Measurements from ENCODE around the gene CFAP65. TPM values are rescaled to one million over a fixed set of nuclear protein-coding genes. Genes with fewer than 3 reads are reported as not detected.

CFAP65 gene
- not detected in 2 replicates for total RNA-seq (2014; rRNA removed; shearing (Covaris generic))

GRCh38 chr2:219041252-219041651, at the start of gene CFAP65:
Gene CFAP65 (minus strand): TSS chr2:219041516. CDS start chr2:219039048, 2,468 bp downstream.
- in situ Hi-C loops (cut with HindIII; ENCODE audit: low sequenced_read_pairs) = no loop called here
- peak; percentile 72 for DNase-seq (ENCODE audit: low spot score)

- in situ Hi-C loops (cut with HindIII; ENCODE audit: low sequenced_read_pairs) = no loop called here
These were observed 49.4 kb upstream of the CFAP65 start for GRCh38 chr2:219090436-219091299.

GRCh38 chr2:219089330-219089729, 48.0 kb upstream of the CFAP65 start:
- in situ Hi-C loops (cut with HindIII; ENCODE audit: low sequenced_read_pairs) = no loop called here
- DNase-seq (ENCODE audit: low spot score) = no peak

More at GRCh38 chr2:219090436-219091299, 49.4 kb upstream of the CFAP65 start:
- no peak for DNase-seq (ENCODE audit: low spot score)

- DNase-seq (ENCODE audit: low spot score) = no peak
- in situ Hi-C loops (cut with HindIII; ENCODE audit: low sequenced_read_pairs) = no loop called here
These were observed 46.5 kb upstream of the CFAP65 start for GRCh38 chr2:219087848-219088247.

GRCh38 chr2:219087361-219087760, 46.0 kb upstream of the CFAP65 start:
- DNase-seq (ENCODE audit: low spot score) = no peak
- in situ Hi-C loops (cut with HindIII; ENCODE audit: low sequenced_read_pairs) = no loop called here

- DNase-seq (ENCODE audit: low spot score) = no peak
These were observed 44.9 kb upstream of the CFAP65 start for GRCh38 chr2:219086196-219086595.

GRCh38 chr2:219084791-219085190, 43.5 kb upstream of the CFAP65 start:
- in situ Hi-C loops (cut with HindIII; ENCODE audit: low sequenced_read_pairs) = no loop called here
- no peak for DNase-seq (ENCODE audit: low spot score)

More at GRCh38 chr2:219086196-219086595, 44.9 kb upstream of the CFAP65 start:
- in situ Hi-C loops (cut with HindIII; ENCODE audit: low sequenced_read_pairs) = no loop called here

- no peak for DNase-seq (ENCODE audit: low spot score)
- in situ Hi-C loops (cut with HindIII; ENCODE audit: low sequenced_read_pairs) = no loop called here
These were observed 41.1 kb upstream of the CFAP65 start for GRCh38 chr2:219082332-219082958.

- DNase-seq (ENCODE audit: low spot score) = no peak
- in situ Hi-C loops (cut with HindIII; ENCODE audit: low sequenced_read_pairs) = no loop called here
These were observed 40.5 kb upstream of the CFAP65 start for GRCh38 chr2:219081701-219082331.

- in situ Hi-C loops (cut with HindIII; ENCODE audit: low sequenced_read_pairs) = no loop called here
- no peak for DNase-seq (ENCODE audit: low spot score)
These were observed 39.8 kb upstream of the CFAP65 start for GRCh38 chr2:219081096-219081495.

- DNase-seq (ENCODE audit: low spot score) = no peak
- in situ Hi-C loops (cut with HindIII; ENCODE audit: low sequenced_read_pairs) = no loop called here
These were observed 38.1 kb upstream of the CFAP65 start for GRCh38 chr2:219079417-219079816.

GRCh38 chr2:219078951-219079350, 37.6 kb upstream of the CFAP65 start:
- in situ Hi-C loops (cut with HindIII; ENCODE audit: low sequenced_read_pairs) = no loop called here
- DNase-seq (ENCODE audit: low spot score) = no peak

- in situ Hi-C loops (cut with HindIII; ENCODE audit: low sequenced_read_pairs) = no loop called here
- no peak for DNase-seq (ENCODE audit: low spot score)
These were observed 36.8 kb upstream of the CFAP65 start for GRCh38 chr2:219078126-219078525.

- in situ Hi-C loops (cut with HindIII; ENCODE audit: low sequenced_read_pairs) = no loop called here
These were observed 34.9 kb upstream of the CFAP65 start for GRCh38 chr2:219076253-219076652.

GRCh38 chr2:219073413-219074129, 32.3 kb upstream of the CFAP65 start:
- in situ Hi-C loops (cut with HindIII; ENCODE audit: low sequenced_read_pairs) = no loop called here
- DNase-seq (ENCODE audit: low spot score) = peak; percentile 40

More at GRCh38 chr2:219076253-219076652, 34.9 kb upstream of the CFAP65 start:
- no peak for DNase-seq (ENCODE audit: low spot score)

- in situ Hi-C loops (cut with HindIII; ENCODE audit: low sequenced_read_pairs) = no loop called here
- DNase-seq (ENCODE audit: low spot score) = no peak
These were observed 31.5 kb upstream of the CFAP65 start for GRCh38 chr2:219072741-219073250.

- in situ Hi-C loops (cut with HindIII; ENCODE audit: low sequenced_read_pairs) = no loop called here
- DNase-seq (ENCODE audit: low spot score) = no peak
These were observed 30.0 kb upstream of the CFAP65 start for GRCh38 chr2:219071131-219071816.

GRCh38 chr2:219065484-219065883, 24.2 kb upstream of the CFAP65 start:
- in situ Hi-C loops (cut with HindIII; ENCODE audit: low sequenced_read_pairs) = no loop called here
- no peak for DNase-seq (ENCODE audit: low spot score)

- in situ Hi-C loops (cut with HindIII; ENCODE audit: low sequenced_read_pairs) = no loop called here
- DNase-seq (ENCODE audit: low spot score) = no peak
These were observed 20.8 kb upstream of the CFAP65 start for GRCh38 chr2:219062081-219062480.

All from G401 (cell line).